ENCODE data around the gene AP2A1. TPM values are rescaled to one million over a fixed set of nuclear protein-coding genes. Genes with fewer than 3 reads are reported as not detected.

AP2A1 gene
- total and polyA plus RNA-seq, 9 donors, result 37.8 to 126 (median 88.1) TPM

DNA sequence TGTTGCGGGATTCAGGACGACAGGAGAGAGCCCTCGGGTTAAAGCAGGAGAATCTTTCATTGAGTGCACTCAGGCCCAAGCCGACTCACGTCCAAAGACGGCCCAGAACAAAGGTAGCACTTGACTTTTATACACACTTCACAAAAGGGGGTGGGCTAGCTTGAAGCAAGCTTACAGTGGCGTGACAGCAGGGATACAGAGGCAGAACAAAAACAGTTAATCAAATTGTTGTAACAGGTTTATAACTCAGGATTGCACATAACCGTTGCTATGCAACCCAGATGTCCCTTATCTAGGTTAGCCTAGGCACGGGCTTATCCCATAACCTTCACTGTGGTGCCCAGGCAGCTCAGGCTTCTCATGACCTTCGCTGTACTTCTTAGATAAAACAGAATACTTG lies 53.3 kb downstream of the AP2A1 start:
- H3K9me3 ChIP-seq, result no peaks in the 10 kb centered on the region
- no peaks in the 10 kb centered on the region for H3K36me3 ChIP-seq
- 20 to 41% (median 22%) methylated on average over 10 of the region's 10 CpGs for WGBS, 3 donors
- TF ChIP-seq POLR2A (IDR thresholded peaks at IDR 0.05), result no peak
- intact Hi-C loops (cut with DNase I), result loop anchor here in 1 of 4 donors (5.0 kb wide), 1 partner anchor 37 kb away; no protein-coding TSS in a partner anchor
- peaks cover 11% of the 10 kb centered on the region for H3K4me1 ChIP-seq (ENCODE audit: insufficient read depth)
- H3K27ac ChIP-seq, result peak overlapping the region in 1 of 2 donors; percentile 65
- no peaks in the 10 kb centered on the region for H3K27me3 ChIP-seq
- DNase-seq, result peak in 1 of 5 donors; percentile 45
- no peak overlapping the region for H3K4me3 ChIP-seq

DNA sequence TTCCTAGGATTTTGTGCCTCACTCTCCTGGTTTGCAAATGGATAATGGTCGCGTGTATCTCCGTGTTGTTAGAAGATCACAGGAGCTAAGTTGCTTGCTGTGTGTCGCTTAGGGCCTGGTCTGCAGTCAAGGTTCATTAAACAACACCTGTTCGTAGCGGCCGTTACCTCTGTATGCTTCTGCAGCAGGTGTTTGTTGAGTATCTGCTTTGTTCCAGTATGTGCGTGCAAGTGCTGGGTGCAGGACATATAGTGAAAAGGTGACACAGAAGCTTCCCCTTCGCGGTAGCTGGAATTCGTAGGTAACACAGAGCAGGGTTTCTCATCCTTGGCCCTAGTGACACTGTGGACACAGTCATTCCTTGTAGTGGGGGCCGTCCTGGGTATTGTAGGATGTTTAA lies 56.7 kb downstream of the AP2A1 start:
- no peak overlapping the region for H3K4me3 ChIP-seq
- no peaks in the 10 kb centered on the region for H3K27me3 ChIP-seq
- H3K4me1 ChIP-seq (ENCODE audit: insufficient read depth), result peaks cover 11% of the 10 kb centered on the region
- intact Hi-C loops (cut with DNase I), result loop anchor here in 1 of 4 donors (5.0 kb wide), 1 partner anchor 34 kb away; no protein-coding TSS in a partner anchor
- no peaks in the 10 kb centered on the region for H3K9me3 ChIP-seq
- H3K27ac ChIP-seq, result no peak overlapping the region
- DNase-seq, result no peak
- 87 to 94% (median 87%) methylated on average over 12 of the region's 12 CpGs for WGBS, 3 donors
- no peak for TF ChIP-seq EP300 (IDR thresholded peaks at IDR 0.05)
- no peak for TF ChIP-seq POLR2A (IDR thresholded peaks at IDR 0.05)
- TF ChIP-seq, protein P1, sequence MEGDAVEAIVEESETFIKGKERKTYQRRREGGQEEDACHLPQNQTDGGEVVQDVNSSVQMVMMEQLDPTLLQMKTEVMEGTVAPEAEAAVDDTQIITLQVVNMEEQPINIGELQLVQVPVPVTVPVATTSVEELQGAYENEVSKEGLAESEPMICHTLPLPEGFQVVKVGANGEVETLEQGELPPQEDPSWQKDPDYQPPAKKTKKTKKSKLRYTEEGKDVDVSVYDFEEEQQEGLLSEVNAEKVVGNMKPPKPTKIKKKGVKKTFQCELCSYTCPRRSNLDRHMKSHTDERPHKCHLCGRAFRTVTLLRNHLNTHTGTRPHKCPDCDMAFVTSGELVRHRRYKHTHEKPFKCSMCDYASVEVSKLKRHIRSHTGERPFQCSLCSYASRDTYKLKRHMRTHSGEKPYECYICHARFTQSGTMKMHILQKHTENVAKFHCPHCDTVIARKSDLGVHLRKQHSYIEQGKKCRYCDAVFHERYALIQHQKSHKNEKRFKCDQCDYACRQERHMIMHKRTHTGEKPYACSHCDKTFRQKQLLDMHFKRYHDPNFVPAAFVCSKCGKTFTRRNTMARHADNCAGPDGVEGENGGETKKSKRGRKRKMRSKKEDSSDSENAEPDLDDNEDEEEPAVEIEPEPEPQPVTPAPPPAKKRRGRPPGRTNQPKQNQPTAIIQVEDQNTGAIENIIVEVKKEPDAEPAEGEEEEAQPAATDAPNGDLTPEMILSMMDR (IDR thresholded peaks at IDR 0.05), result no peak
- no peaks in the 10 kb centered on the region for H3K36me3 ChIP-seq

DNA sequence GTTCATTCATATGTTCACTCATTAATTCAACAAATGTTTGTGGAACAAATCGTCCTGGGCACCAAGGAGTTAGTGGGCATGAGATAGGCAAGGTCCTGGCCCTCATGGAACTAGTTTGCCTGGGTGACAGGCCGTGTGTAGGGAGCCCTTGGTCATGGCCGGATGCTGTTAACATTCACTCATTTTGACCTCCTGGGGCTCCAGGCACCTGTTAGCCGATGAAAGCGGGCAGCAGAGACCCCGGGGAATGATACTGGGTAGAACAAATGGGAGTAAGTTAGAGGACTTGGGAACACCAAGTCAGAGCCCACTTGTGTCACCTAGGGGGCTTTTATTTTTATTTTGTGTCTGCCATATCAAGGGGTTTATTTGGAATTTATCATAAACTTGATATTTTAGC lies 57.9 kb downstream of the AP2A1 start:
- Histone ChIP-seq H3K9me3 (no peaks in the 10 kb centered on the region), H3K27me3 (no peaks in the 10 kb centered on the region), H3K27ac (no peak overlapping the region), H3K36me3 (no peaks in the 10 kb centered on the region), H3K4me1 (ENCODE audit: insufficient read depth) (peaks cover 8% of the 10 kb centered on the region), H3K4me3 (no peak overlapping the region)
- WGBS, 3 donors, result 80 to 86% (median 82%) methylated on average over 6 of the region's 6 CpGs
- DNase-seq, result no peak
- intact Hi-C loops (cut with DNase I), result loop anchor here in 1 of 4 donors (5.0 kb wide), 1 partner anchor 33 kb away; no protein-coding TSS in a partner anchor
- TF ChIP-seq EP300 (IDR thresholded peaks at IDR 0.05), result no peak
- TF ChIP-seq, protein P1 (IDR thresholded peaks at IDR 0.05), result no peak
- no peak for TF ChIP-seq POLR2A (IDR thresholded peaks at IDR 0.05)

DNA sequence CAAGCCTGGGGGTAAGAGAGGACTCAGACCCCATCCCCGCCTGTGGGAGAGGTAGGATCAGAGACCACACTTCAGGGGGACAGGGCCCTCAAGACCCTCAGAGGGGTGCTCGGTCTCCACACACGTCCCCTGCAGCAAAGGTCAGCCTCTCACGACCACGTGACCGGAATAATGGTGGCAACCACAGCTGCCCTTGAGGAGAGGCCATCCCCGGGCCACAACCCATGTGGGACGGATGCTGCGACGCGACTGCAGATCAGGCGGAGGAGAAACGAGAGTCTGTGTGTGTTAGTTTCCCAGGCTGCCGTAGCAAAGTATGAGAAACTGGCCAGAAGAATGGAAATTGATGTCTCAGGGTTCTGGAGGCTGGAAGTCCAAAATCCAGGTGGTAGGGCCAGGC lies 60.2 kb downstream of the AP2A1 start:
- H3K27ac ChIP-seq, result no peak overlapping the region
- no peaks in the 10 kb centered on the region for H3K27me3 ChIP-seq
- TF ChIP-seq EP300 (IDR thresholded peaks at IDR 0.05) (no peak), POLR2A (IDR thresholded peaks at IDR 0.05) (no peak)
- TF ChIP-seq, protein P1 (IDR thresholded peaks at IDR 0.05), result no peak
- peaks cover 3% of the 10 kb centered on the region for H3K4me1 ChIP-seq (ENCODE audit: insufficient read depth)
- no peak overlapping the region for H3K4me3 ChIP-seq
- no peak for DNase-seq
- intact Hi-C loops (cut with DNase I), result no loop called here
- WGBS, 3 donors, result 82 to 86% (median 82%) methylated on average over 14 of the region's 14 CpGs
- no peaks in the 10 kb centered on the region for H3K9me3 ChIP-seq
- H3K36me3 ChIP-seq, result no peaks in the 10 kb centered on the region

DNA sequence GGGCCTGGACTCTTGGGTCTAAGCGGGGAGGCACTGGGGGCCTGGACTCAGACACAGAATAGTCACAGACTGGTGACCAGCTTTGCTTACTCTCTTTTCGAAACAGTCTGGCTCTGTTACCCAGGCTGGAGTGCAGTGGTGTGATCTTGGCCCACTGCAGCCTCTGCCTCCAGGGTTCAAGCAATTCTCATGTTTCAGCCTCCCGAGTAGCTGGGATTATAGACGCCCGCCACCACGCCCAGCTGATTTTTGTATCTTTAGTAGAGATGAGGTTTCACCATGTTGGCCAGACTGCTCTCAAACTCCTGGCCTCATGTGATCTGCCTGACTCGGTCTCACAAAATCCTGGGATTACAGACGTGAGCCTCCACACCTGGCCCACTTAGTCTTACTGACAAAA lies 62.4 kb downstream of the AP2A1 start:
- H3K27ac ChIP-seq, result no peak overlapping the region
- intact Hi-C loops (cut with DNase I), result no loop called here

More for the DNA sequence above, 62.4 kb downstream of the AP2A1 start:
- DNase-seq, result no peak
- Histone ChIP-seq H3K27me3 (no peaks in the 10 kb centered on the region), H3K4me3 (no peak overlapping the region), H3K9me3 (no peaks in the 10 kb centered on the region), H3K4me1 (ENCODE audit: insufficient read depth) (peaks cover 3% of the 10 kb centered on the region), H3K36me3 (no peaks in the 10 kb centered on the region)
- TF ChIP-seq POLR2A (IDR thresholded peaks at IDR 0.05) (no peak), EP300 (IDR thresholded peaks at IDR 0.05) (no peak)
- TF ChIP-seq, protein P1 (IDR thresholded peaks at IDR 0.05), result no peak
- 92 to 93% (median 92%) methylated on average over 7 to 8 of the region's 8 CpGs for WGBS, 3 donors
